Measurements from ENCODE around the gene C6orf132.
A peak's percentile ranks its signal among the peaks of the same experiment; 100 is the strongest.

C6orf132 gene

DNA sequence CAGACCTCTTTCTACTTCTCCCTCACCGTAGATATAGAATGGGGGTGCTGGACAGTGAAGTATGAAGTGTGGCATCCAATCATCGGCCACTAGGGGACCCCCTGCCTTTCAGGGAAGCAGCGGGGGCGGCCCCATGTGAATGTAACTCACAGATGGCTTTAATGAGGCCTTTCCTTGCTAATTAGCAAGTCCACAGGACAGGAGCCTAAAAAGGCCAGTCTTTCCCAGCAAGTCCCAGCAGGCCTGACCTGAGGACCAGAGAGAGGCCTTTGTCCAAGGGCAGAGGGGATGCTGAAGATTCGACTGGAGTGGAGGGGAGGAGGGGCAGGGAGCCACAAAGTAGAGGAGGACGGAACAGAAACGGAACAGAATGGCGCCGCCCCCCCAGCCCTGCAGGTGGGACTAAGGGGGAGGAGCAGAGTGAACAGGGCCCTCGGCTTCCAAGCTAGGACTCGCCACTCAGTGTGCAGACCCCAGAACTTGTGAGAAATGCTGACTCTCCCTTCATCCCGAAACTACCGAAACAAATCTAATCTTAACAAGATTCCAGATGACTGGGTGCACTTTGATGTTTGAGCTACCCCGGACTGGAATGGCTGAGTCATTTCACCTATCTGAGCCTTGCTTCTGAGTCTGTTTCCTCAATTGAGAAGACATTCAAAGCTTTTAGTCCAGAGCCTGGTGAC, 5.8 kb downstream of the C6orf132 start:
- DNase-seq (ENCODE audit: low read depth): peak; percentile 83

DNA sequence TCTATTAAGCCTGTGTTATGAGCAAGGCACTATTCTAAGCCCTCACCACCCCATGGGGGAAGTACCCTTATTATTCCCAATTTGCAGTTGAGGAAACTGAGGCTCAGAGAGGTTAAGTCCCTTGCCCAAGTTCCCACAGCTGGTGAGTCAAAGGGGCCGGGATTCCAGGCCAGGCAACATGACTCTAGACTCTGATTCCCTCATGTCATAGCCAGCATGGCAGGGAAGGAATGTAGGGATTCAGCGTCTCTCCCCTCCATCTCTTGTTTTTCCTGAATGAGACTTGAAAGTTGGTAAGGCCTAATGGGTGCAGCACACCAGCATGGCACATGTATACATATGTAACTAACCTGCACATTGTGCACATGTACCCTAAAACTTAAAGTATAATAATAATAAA, 6.7 kb downstream of the C6orf132 start:
- peak; percentile 46 for DNase-seq (ENCODE audit: low read depth)

DNA sequence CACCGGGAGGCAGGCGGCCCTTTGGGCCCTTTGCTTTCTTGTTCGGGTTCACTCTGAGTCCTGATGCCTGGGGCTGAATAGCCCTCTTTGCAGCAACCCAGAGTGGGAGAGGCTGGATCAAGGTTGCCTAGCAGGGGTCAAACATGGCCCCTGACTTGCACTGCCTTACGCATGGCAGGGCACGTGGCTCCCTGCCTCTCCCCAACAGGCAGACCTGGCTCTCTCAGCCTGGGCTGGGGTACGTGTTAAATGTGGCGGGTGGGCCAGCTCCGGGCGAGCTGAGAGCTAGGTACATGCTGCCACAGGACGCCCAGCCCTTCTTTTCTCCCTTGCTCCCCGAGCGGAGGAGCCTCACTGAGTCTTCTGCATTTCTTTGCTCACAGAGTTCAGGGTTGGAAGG, 7.3 kb downstream of the C6orf132 start:
- no peak for DNase-seq (ENCODE audit: low read depth)

DNA sequence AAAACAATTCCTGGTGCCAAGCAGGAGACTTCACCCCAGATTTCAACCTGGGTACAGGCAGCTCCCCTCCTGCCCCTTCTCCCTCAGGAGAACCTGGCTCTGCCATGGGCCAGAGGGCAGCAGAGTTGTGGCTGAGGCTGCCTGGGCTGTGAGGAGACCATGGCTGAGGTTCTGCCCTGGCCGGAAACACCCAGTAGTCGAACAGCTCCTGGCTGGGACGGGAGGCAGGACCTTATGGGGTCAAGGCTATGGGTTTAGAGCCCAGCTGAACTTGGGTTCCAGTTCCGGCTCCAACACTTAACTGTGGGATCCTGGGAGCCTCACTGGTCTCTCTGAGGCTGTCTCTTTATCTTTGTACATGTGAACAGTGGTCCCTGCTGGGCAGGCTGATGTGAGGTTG, 8.5 kb downstream of the C6orf132 start:
- no peak for DNase-seq (ENCODE audit: low read depth)

DNA sequence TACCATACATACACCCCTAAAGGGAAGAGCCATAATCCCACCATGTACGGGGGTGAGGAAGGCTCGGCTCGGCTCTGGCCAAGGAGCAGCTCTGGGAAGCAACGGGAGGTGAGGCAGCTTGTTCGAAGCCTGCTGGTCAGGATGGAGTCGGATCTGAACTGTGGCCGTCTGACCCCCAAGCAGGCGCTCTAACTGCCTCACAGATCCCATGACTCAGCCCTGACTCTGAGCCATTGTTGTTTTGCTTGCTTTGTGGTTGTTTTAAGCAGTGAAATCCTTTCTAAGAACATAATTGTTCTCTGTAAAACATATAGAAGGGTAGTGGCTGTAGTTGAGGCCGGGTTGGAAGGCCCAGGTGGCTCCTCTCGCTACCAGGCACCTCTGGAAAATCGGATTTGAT, 10.9 kb downstream of the C6orf132 start:
- peak; percentile 90 for DNase-seq (ENCODE audit: low read depth)

DNA sequence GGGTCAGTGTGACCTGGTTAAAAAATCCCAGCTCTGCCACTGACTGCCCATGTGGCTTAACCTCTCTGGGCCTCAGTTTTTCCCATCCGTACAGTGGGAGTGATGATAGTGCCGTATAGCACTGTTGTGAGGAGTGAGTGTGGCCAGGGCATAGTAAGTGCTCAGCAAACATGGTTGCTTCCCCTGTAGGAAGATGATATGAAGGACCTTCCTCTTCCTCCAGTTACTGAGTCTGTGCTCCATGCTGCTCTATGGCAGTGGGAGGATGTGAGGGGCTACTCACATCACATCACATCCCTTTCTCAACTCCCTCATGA, 13.1 kb downstream of the C6orf132 start:
- no peak for DNase-seq (ENCODE audit: low read depth)

DNA sequence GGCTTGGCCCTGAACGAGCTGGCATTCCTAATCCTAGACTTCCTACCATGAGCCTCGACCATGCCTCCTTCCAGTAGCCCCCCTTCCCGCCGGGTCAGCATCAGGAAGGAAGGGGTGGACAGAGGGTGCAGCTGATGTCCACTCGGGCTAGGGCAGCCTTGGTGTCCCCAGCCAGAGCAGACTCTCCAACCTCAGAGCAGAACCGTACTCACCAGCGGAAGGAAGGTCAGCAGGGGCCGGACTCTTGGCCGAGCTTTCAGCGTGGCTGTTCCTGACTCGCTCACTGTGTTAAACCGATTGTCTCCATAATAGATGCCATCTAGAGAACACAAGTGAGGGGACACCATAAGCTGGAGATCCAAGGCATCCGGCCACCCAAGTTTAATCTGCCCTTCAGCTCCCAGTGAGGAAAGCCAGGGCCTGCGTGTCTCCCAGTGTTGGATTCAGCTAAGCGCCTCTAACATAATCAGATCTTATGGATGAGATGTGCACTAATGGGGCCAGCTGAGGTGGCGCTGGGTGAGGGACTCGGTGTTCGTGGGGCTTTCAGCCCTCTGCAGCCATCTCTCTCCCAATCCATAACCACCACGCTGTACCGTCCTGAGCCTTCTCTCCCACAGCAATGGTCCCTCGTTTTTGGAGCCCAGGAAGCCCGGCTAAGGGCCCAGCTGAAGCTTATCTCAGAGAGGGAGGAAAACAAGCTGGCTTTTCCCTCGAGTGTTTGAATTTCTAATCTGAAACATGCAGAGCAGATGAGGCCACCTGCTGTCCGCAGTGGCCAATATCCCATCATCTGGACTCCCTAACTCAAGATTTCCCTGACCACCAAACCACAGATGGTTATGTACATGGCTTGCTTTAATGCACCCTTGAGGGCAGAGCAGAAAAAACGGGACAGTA, 13.7 kb downstream of the C6orf132 start:
- peak; percentile 30 for DNase-seq (ENCODE audit: low read depth)

DNA sequence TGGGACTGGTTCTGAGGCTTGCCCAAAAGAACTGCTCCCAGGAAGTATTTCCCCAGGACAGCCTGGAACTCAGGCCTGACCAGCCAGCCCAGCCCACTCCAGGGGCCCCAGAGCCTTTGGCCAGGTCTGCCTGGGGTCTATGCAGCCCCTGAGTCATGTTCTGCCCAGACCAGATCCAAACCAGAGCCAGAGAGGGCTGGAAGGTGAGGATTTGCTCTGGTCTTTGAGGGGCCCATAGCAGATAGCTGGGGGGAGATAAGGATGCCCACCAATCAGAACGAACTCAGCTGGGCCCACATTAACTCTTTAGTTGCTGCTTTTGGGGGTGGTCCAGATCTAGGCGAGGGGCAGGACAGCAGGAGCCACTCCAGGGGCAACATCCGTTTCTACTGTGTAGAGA, 16.8 kb downstream of the C6orf132 start:
- no peak for DNase-seq (ENCODE audit: low read depth)

DNA sequence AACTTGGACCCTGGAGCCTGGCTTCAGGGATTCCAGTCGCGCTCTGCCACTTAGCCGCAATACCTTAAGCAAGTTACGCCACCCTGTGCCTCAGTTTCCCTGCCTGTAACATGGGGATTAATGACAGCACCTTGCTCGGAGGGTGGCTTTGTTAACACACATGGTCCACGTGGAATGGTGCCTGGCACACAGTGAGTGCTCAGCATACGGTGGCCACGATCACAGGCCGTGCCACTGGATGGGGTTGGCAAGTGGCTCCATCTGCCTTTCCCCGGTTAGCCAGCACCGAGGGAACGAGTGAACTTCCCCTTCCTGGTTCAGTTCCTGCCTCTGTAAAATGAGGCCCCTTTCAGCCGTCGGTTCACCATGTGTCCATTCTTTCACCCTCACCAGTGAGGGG, 17.2 kb downstream of the C6orf132 start:
- no peak for DNase-seq (ENCODE audit: low read depth)

DNA sequence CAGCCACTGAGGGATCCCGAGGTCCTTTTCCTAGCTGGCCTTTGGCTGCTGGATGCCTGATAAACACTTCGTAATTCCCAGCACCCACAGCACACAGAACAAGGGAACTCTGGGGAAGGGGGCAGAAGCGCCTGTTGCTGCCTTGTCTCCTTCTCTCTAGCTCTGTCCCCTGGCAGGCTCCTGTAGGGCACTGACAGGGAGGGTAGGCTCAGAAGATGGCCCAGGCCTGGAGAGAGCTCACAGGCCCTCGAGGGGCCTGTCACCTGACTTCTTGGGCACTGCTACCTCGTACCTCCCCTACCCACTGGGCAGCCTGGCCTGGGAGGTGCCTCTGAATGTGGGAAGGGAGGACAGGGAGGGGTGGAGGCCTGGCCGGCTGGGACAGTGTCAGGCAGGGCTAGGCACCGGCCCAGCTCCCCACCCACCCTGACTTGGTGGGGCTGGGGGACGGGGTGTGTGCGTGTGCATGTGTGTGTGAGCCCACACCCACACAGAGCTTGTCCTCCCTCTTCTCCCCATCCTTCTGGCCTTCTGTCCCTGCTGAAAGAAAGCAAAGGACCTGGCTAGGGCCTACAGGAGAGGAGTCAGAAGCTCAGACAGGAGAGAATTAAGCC, 18.1 kb downstream of the C6orf132 start:
- no peak for DNase-seq (ENCODE audit: low read depth)

DNA sequence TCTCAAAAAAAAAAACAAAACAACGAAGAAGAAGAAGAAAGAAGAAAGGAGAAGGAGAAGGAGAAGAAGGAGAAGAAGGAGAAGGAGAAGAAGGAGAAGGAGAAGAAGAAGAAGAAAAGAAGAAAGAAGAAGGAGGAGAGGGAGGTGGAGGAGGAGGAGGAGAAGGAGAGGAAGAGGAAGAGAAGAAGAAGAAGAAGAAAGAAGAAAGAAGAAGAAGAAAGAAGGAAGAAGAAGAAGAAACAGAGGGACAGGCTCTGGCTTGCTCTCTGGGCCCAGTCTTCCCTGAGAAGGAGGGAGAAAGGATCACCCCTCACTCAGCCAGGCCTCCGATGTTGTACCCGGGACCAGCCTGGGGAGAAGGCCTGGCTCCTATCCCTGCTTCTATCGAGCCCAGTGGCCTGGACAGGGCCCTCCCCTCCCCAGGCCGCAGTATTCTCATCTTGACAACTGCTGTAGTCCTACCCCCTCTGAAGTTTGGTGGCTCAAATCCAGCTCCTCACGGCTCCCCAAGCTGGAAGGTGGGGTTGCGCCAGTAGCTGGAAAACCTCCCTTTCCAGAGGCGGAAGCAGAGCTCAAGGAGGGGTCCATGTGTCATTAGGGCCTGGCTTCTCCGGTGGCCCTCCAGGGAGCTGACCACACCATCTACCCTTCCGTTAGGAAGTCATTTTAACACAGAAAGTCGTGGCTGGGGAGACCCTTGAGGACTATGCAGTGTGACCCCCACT, 18.9 kb downstream of the C6orf132 start:
- DNase-seq (ENCODE audit: low read depth): no peak

DNA sequence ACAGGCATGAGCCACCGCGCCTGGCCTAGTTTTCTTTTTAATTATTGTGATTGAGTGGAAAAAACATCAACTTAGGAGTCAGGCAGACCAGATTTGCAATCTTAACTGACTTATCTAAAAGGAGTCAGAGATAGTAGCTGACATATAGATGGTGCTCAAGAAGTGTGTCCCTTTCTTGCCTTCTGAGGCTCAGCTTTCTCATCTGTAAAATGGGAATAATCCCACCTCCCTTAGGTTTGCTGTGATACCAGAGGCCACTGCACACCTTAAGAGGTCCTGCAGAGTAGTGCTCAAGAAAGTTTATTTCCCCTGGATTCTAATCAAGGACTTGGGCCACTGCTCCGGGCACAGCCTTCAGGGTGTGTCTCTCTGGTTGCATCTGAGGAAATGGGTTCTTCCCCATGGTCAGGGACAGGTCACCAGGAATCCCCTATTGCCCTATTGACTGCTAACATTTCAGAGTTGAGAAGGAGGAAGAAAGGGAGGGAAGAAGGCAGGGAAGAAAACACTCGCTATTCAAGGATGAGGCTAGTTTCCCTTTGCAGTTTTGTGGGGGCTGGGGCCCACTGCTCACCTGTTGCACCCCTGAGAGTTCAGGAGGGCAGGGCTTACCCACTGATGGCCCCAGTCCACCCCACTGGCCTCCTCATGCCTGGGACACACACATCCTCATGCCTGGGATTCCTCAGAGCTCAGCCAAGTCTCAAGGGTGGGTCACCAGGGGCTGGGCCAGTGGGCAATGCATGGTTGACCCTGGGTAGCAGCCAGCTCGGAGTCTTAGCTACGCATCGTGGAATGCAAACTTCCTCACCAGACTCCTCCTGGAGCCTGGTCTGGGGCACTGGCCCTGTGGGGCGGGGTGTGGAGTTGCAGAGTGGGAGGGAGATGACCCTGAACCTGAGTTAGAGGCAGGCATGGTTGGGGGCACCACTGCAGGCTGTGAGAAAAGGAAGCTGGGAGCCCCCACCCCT, 21.2 kb downstream of the C6orf132 start:
- DNase-seq (ENCODE audit: low read depth): peak; percentile 18

DNA sequence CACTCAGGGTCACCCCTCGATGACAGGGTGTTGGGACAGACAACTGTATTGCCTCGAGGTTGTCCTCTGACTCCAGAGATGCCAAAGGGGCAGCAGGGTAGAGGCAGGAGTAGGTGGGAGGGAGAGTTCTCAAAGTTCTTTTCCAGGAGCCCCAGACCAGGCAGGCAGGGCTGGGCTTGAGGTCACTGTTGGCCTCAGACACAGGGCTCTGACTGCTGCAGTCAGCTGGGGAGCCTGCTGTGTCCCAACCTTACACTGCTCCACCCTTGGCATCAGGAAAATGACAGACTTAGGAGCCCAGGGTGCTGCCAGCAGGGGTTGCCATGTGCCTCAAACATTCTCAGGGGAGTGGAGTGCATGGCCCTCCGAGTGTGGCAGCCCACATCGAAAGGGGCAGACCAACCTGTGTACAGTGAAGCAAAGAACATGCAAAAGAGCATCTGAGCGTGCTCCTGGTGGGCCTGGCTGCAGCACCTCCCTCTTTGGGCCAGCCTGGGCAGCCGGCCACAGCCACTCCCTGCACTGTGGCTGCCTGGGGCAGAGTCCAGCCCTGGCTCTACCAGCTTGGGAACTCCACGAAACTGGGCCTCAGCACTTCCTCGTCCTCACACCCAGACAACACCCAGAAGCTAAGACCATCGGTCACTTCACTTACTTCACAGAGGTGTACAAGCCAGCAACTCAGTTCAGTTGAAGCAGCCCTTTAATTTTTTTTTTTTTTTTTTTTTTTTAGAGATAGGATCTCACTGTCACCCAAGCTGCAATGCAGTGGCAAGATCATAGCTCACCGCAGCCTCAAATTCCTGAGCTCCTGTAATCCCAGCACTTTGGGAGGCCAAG, 24.0 kb downstream of the C6orf132 start:
- DNase-seq (ENCODE audit: low read depth): no peak

DNA sequence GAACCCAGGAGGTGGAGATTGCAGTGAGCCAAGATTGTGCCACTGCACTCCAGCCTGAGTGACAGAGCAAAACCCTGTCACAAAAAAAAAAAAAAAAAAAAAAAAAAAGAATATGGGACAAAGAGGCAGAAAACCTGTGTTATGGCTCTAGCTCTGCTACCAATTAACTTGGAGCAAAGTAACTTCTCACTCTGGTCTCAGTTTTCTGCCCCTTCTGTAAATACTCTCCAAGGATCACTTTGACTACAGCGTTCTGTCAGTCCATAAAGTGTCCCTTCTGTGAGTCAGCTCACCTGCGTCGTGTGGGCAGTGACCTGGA, 24.6 kb downstream of the C6orf132 start:
- no peak for DNase-seq (ENCODE audit: low read depth)

DNA sequence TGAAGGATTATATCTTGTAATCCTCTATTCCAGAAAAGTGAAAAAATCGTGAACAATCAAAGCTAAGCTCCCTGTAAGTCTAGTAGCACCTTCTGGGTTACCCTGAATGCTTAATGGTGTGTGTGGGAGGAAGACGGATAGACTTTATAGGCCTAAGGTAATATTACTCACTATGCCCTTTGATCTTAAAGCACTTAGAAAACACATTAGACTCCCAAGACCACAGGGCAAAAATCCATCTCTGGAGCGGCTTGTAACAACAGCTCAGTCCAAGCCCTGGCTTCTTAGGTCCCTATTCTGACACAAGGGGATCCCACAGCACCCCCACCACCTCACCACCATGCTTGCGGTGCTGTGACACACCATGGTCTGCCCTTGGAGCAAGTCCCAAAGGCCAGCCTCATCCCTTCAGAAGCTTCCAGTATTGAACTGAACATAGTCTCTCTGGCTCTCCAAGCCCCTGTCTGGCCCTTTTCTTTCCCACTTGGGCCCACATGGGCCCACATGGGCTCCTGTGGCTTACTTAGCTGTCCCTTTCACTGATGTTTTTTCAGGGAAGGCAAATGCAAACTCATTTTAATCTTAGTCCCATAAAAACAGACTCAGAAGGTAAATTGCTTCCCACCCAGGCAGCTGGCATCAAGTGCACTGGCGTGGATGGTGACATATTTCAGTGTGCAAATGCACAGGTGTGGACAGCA, 28.3 kb downstream of the C6orf132 start:
- DNase-seq (ENCODE audit: low read depth): peak; percentile 61

DNA sequence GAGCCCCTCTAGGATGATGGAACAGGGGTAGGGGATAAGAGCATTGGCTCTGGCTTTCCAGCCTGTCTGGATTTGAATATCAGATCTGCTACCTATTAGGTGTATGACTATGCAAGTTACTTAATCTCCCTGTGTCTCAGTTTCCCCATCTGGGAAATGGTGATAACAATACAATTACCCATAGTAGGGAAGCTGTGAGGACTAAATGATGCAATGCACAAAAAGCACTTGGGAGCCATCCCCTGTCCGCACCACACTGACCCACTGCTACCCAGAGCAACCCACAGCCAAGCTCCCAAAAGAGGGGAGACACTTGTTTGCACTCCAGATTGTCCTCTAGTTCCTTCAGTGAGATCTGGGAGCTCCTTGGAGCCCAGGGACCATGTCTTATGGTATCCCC, 30.1 kb downstream of the C6orf132 start:
- no peak for DNase-seq (ENCODE audit: low read depth)

DNA sequence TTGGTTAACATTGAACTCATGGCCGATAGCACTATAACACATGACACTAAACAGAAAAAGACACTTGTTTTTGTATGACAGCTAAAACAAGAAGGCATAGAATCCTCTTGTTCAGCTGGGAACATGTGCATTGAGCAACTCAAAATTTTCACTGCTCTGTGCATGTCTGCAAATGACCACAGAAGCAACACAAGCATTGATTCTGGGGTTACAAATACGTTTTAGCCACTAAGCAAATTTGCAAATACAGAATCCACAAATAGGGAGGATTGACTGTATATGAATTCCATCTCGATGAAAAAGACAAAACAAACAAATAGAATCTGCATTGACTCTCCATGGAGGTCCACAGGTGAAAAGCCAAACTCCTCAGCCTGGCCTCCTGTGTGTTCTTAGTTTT, 31.7 kb downstream of the C6orf132 start:
- no peak for DNase-seq (ENCODE audit: low read depth)

DNA sequence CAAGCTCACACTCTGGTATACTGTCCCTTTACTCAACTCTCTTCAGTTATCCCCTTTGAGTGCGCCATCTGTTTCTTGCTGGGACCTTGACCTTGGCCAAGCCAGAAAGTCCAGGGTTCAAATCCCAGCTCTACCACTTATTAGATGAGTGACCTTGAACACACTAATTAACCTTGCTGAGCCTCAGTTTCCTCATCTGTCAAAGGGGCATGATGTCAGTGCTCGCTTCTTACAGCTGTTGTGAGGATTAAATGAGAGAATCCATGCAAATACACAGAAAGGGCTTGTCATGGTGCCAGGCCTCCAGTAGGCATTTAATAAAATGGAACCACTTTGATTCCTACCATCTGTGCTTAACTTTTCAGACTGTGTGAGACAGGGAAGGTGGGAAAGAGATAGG, 34.3 kb downstream of the C6orf132 start:
- DNase-seq (ENCODE audit: low read depth): no peak

DNA sequence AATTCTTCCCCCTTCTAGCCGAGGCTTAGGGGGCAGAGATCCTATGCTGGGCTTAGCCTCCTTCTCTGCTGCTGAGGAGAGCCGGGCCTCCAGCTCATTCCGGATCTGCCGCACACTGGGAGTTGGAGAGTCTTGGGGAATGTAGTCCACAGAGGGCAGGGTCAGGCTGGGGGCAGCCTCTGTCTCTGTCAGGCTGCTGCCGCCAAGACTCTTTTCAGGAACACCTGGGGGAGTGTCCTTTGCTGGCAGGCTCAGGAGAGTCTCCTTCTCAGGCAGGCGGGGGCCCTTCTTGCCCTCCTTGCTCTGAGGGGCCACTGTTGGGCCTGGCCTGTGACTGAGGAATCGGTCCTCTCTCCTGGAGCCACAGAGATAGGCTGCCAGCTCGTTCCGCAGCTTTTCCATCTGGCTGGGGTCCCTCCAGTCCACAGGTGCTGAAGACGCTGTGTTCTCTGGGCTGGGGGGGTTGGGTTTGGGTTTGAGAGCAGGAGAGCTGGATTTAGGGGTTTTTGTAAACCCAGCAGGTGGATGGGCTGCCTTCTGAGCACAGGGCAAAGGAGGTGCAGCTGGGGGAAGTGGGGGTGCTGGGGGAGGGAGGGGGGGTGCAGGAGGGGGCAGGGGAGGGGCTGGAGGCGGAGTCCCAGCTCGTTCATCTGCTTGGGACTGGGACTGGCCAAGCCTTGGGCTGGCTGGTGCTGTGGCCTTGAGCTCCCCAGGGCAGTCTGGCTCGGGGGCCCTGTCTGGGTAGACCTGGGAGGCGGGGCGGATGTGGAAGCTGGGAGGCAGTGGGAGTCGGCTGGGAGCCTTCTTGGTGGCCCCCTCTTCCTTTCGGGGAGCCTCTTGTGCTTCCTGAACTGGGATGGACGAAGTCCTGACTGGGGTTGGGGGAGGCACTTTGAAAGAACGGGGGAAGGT, 36.1 kb downstream of the C6orf132 start:
- DNase-seq (ENCODE audit: low read depth): peak; percentile 59
